GM21515 (cell line): ENCODE measurements around the gene DEK.
"Not testable (repeated sequence)": the region's sequence is repeated elsewhere in the genome, so short reads cannot be mapped to it uniquely, and the experiment has no call there.

Source experiments
- ATAC-seq: cut with Tn5 transposase; IDR thresholded peaks from one replicate; pipeline ENCODE4 v1.9.1; 2021; ENCODE audit not compliant: unreplicated experiment

The DEK gene

DNA sequence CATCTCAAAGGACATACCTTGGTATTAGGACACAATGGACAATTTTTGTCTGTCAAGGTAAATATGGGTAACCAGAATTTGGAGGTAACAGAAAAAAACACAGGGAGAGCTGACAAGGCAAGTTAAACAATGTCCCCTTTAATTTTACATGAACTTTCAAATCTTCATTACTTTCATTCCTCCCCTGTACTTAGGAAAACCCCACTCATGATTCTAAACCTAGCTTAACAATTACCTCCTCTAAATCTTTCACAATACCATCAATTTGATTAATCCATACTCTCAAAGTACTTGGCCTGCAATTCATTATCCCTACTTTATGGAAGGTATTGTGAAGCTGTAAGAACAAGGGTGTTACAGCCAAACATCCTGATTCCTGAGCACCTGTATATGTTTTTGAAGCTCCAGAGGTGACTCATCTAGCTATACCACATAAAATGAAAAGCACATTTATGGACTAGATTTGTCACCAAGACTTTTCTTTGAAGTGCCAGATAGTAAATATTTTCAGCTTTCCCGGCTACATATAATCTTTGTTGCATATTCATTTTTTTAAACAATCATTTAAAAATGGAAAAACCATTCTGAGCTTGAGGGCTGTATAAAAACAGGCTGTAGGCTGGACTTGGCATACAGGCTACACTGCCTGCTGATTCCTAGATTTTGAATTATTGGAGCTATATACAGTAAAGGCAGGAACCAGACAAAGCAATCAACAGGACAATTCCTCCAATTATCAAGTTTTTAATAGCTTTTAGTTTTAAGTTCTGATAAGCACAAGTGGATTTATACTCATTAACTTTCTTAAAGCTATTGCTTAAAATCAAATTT is 22.9 kb downstream of the DEK start:
- no peak for ATAC-seq

- no peak for ATAC-seq
Measured at GRCh38 chr6:18240230-18240629, 24.1 kb downstream of the DEK start.

DNA sequence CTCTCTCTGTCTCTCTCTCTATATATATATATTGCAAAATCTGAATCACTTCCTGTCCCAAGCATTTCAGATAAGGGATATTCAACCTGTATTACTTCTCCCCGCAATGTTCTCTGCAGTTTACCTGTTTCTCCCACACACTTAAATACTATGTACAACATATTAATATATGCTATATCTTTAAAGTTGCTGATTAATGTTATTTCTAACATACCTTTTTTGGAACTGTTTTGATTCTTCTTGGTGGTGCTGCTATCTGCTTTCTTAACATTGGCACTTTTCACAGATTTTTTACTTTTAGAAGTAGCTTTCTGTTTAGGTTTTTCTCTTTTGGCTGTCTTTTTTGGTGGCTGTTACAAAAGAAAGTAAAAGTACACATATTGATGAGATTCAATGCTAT is 27.2 kb downstream of the DEK start:
- ATAC-seq = no peak

GRCh38 chr6:18235524-18235923 is 28.8 kb downstream of the DEK start:
- no peak for ATAC-seq

- no peak for ATAC-seq
Measured at GRCh38 chr6:18234564-18234963, 29.8 kb downstream of the DEK start.

DNA sequence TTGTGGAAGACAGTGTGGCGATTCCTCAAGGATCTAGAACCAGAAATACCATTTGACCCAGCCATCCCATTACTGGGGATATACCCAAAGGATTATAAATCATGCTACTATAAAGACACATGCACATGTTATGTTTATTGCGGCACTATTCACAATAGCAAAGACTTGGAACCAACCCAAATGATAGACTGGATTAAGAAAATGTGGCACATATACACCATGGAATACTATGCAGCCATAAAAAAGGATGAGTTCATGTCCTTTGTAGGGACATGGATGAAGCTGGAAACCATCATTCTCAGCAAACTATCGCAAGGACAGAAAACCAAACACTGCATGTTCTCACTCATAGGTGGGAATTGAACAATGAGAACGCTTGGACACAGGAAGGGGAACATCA is 30.6 kb downstream of the DEK start:
- ATAC-seq = not testable (repeated sequence)

DNA sequence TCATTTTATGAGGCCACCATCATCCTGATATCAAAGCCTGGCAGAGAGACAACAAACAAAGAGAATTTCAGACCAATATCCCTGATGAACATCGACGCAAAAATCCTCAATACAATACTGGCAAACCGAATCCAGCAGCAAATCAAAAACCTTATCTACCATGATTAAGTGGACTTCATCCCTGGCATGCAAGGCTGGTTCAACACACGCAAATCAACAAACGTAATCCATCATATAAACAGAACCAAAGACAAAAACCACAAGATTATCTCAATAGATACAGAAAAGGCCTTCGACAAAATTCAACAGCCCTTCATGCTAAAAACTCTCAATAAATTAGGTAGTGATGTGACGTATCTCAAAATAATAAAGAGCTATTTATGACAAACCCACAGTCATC is 32.5 kb downstream of the DEK start:
- ATAC-seq = not testable (repeated sequence)

- not testable (repeated sequence) for ATAC-seq
Measured at GRCh38 chr6:18228590-18228989, 35.7 kb downstream of the DEK start.

- ATAC-seq = not testable (repeated sequence)
Measured at GRCh38 chr6:18227166-18227565, 37.2 kb downstream of the DEK start.

DNA sequence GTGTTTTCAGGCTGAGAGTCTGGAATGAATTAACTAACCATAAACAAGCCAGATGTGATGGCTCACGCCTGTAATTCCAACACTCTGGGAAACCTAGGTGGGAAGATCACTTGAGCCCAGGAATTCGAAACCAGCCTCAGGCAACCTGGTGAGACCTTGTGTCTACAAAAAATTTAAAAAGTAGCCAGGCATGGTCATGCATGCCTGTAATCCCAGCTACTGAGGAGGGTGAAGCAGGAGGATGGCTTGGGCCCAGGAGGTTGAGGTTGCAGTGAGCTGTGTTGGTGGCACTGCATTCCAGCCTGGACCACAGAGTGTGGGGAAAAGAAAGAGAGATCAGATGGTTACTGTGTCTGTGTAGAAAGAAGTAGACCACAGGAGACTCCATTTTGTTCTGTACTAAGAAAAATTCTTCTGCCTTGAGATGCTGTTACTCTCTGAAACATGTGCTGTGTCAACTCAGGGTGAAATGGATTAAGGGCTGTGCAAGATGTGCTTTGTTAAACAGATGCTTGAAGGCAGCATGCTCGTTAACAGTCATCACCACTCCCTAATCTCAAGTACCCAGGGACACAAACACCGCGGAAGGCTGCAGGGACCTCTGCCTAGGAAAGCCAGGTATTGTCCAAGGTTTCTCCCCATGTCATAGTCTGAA is 37.8 kb downstream of the DEK start:
- ATAC-seq = not testable (repeated sequence)

DNA sequence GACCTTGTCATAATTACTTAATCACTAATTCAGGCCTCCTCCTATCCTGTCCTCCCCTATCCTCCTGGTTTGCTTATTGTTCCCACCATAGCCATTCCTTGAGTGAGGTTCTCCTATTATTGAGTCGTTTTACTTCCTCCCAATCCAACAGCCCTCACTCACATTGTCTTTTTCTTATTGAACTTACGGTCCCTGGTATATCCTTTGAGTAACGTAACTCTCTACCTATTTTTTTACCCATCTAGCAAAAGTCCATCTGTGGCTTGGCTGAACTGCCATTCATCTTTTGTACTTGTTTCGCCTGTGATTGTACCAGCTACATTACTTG is 43.1 kb downstream of the DEK start:
- no peak for ATAC-seq

- ATAC-seq = no peak
Measured at GRCh38 chr6:18219591-18219990, 44.7 kb downstream of the DEK start.

GRCh38 chr6:18218233-18218632 is 46.1 kb downstream of the DEK start:
- ATAC-seq = no peak

- ATAC-seq = no peak
Measured at GRCh38 chr6:18216411-18216810, 47.9 kb downstream of the DEK start.

DNA sequence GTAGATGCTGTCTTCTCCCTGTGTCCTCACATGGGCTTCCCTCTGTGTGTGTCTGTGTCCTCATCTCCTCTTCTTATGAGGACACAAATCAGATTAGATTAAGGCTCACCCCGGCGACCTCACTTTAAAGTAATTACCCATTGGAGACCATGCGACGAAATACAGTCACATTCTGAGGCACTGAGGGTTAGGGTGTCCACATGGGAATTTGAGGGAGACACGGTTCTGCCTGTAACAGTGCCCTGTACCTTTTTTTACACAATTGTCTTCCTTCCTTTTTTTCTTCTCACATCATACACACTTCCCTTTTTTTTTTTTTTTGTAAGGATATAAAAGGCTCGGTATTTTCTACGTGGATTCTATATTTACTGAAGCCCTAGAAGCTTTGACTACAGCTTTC is 48.9 kb downstream of the DEK start:
- ATAC-seq = no peak

DNA sequence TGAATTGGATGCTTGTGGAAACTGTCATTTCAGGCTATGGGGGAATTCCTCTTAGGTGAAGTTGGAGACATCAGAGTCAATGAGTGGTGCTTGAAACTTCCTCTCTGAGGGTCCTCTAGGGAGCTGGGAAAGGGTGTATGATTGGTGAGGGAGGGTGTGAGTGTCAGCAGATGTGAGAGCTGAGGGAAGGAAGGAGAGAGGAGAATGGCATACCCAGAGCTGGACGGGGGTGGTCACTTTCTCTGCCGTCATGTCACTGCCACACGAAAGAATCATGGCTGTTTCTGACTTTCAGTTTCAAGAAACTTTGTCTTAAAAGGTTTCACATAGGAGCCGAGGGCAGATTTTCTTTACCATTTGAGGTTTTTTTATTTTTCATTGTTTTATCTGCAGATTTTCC is 50.3 kb downstream of the DEK start:
- ATAC-seq = no peak

- ATAC-seq = no peak
Measured at GRCh38 chr6:18213439-18213838, 50.9 kb downstream of the DEK start.

DNA sequence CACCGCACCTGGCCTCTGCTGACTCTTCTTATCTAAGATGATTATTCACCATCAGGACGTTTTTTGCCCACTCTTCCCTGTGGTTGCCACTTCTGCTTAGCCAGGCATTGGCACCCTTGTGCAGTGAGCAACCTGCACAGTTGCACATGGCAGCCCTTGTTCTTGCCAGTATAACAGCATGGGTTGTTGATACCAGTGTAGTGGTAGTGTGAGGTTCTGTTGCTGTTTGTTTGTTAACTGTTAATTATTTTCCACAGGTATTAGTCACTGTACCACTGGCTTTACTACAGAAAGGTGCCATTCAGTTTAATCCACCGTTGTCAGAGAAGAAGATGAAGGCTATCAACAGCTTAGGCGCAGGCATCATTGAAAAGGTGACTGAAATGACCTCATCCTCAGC is 52.1 kb downstream of the DEK start:
- ATAC-seq = no peak

GRCh38 chr6:18211338-18211737 is 53.0 kb downstream of the DEK start:
- peak; percentile 97 for ATAC-seq

GRCh38 chr6:18210707-18211106 is 53.6 kb downstream of the DEK start:
- ATAC-seq = no peak

DNA sequence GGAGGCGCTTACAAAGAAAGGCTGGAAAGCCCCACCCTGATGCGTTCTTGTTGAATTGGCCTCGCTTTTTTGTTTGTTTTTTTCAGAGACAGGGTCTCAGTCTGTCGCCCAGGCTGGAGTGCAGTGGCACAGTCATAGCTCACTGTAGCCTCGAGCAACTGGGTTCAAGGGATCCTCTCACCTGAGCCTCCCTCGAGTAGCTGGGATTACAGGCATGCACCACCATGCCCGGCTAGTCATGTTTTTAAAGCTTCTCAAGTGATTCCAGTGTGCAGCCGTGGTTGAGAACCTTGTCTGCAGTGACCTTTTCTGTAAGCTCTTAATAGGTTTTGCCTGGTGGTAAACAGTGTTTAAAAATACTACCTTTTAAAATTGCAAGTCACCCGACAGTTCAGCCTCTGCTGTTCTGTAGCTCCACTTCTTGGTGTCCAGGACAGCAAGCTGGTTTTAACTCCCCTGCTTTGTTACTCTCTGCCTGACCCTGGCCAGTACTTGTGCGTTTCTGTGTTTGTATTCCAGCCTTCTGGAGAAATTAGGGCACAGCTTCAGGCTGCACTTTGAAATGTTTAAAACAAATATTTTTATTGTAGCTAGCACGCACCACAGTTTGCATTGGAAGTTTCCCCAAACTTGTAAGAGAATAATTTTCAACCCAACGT is 54.7 kb downstream of the DEK start:
- ATAC-seq = no peak

- not testable (repeated sequence) for ATAC-seq
Measured at GRCh38 chr6:18208778-18209177, 55.6 kb downstream of the DEK start.
